Spleen (tissue), 11 donors: ENCODE measurements around the gene CELA1. TPM values are rescaled to one million over a fixed set of nuclear protein-coding genes. Genes with fewer than 3 reads are reported as not detected.

Source experiments
- DNase-seq: peaks from one replicate; pipeline ENCODE4 v3.0.0-alpha.2; 2020
- H3K27ac ChIP-seq, 8 donors: fragments of 200-600 bp; sonication (generic) in 7 of 8; 1 replicate in 4 of 8; 2 replicates in 4 of 8; pipeline versions ENCODE4 v1.5.0 to v1.8.0; 2016 to 2021; ENCODE audit warnings: inconsistent platforms in 4 of 8, mild to moderate bottlenecking in 4 of 8, moderate library complexity in 1 of 8
- H3K27me3 ChIP-seq, 7 donors: fragments of 200-600 bp; sonication (generic) in 6 of 7; replicated peaks in 1 of 7; 1 replicate in 4 of 7; 2 replicates in 3 of 7; pipeline versions ENCODE4 v1.5.0 to v1.8.0; 2016 to 2021; ENCODE audit warnings: inconsistent platforms in 3 of 7, mild to moderate bottlenecking in 1 of 7
- H3K36me3 ChIP-seq, 6 donors: fragments of 200-600 bp; sonication (generic) in 5 of 6; 1 replicate in 4 of 6; 2 replicates in 2 of 6; pipeline versions ENCODE4 v1.5.0 to v1.8.0; 2016 to 2021; ENCODE audit warnings: inconsistent platforms in 2 of 6
- H3K4me1 ChIP-seq, 6 donors: fragments of 200-600 bp; sonication (generic) in 5 of 6; 1 replicate in 3 of 6; 2 replicates in 3 of 6; pipeline versions ENCODE4 v1.5.0 to v1.8.0; 2016 to 2021; ENCODE audit warnings: inconsistent platforms in 3 of 6
- H3K4me3 ChIP-seq, 8 donors: fragments of 200-600 bp; sonication (generic) in 7 of 8; 1 replicate in 4 of 8; 2 replicates in 4 of 8; pipeline versions ENCODE4 v1.5.0 to v1.8.0; 2016 to 2021; ENCODE audit warnings: inconsistent platforms in 4 of 8, mild to moderate bottlenecking in 4 of 8, moderate library complexity in 2 of 8
- H3K9me3 ChIP-seq, 8 donors: fragments of 200-600 bp; sonication (generic) in 7 of 8; 1 replicate in 4 of 8; 2 replicates in 4 of 8; pipeline versions ENCODE4 v1.5.0 to v1.8.0; 2016 to 2021; ENCODE audit warnings: inconsistent platforms in 4 of 8
- CTCF ChIP-seq, 11 experiments: fragments of 200-600 bp in 7 of 11; fragments of 450-650 bp in 4 of 11; sonication (generic) in 4 of 11; IDR thresholded peaks in 8 of 11; conservative IDR thresholded peaks in 3 of 11; 1 replicate in 7 of 11; 2 replicates in 4 of 11; pipeline versions ENCODE4 v1.4.0 to v1.8.0; 2016 to 2021; ENCODE audit warnings: antibody characterized with exemption in 11 of 11, inconsistent platforms in 4 of 11, mild to moderate bottlenecking in 1 of 11
- POLR2A ChIP-seq, 3 donors: fragments of 450-650 bp; IDR thresholded peaks; one replicate each; pipeline ENCODE4 v1.5.1; 2017; ENCODE audit warnings: antibody characterized with exemption in 3 of 3, mild to moderate bottlenecking in 1 of 3
- POLR2AphosphoS5 ChIP-seq, 3 donors: sonication (generic); formaldehyde crosslinking; IDR thresholded peaks; one replicate each; pipeline ENCODE4 v1.5.1; 2017; ENCODE audit warnings: antibody characterized with exemption in 3 of 3
- WGBS, 5 donors: extraction: QIAGEN DNeasy Blood & Tissue Kit in 3 of 5; methylation state at CpG; one replicate each; pipeline versions ENCODE4 v1.1.5 to v1.1.7; 2013 to 2018; 5-methylcytosine and 5-hydroxymethylcytosine counted together
- intact Hi-C: fragments of 100-400 bp; cut with DNase I; formaldehyde crosslinking; loops from one replicate; pipeline ENCODE4 v1.15.0; 2023; ENCODE audit warnings: low total_unique reads
- polyA plus RNA-seq, 3 donors: library from polyadenylated mRNA; stranded (reverse); fragments of 200-250 nt; gene quantifications; one replicate each; pipeline ENCODE4 v1.2.1, GENCODE V29; 2013
- total RNA-seq, 7 donors: library from RNA; depleted of rRNA in 3 of 7; stranded (reverse); fragments of >200 nt in 3 of 7; fragmentation: NEBNext Ultra II Directional in 4 of 7; extraction: Animal tissue kit (Norgen Biotek cat#: 25700) in 4 of 7; gene quantifications; one replicate each; pipeline versions ENCODE4 v1.1.0 to v1.2.1, GENCODE V29; 2016 to 2021
- donor health status: healthy with polysubstance abuse.
- donor health status: DM: no; HTN: no; CAD: no; lungs with moderate emphysema.
- donor health status: DM: no; HTN: no; CAD: no.
- donor health status: Bipolar disorder and iron deficiency.
- donor health status: healthy.
- donor health status: DM: no; HTN: no; CAD: no.
- donor health status: DM: yes; HTN: yes; CAD: no.

The CELA1 gene
- total and polyA plus RNA-seq, 10 donors: 0.21 TPM; not detected in 9

- Histone ChIP-seq H3K27ac (peak overlapping the region in 5 of 8 donors; percentile 23 to 64 (median 52)), H3K4me3 (peak overlapping the region in 2 of 8 donors; percentile 4 to 36), H3K4me1 (peaks cover 14 to 75% (median 36%) of the 10 kb centered on the region in 6 donors), H3K36me3 (peaks cover 0 to 32% (median 6%) of the 10 kb centered on the region in 6 donors), H3K9me3 (no peaks in the 10 kb centered on the region), H3K27me3 (no peaks in the 10 kb centered on the region)
- peak; percentile 96 for DNase-seq
- TF ChIP-seq CTCF (IDR thresholded peaks at IDR 0.05 in 8 of 11, conservative IDR thresholded peaks at IDR 0.05 in 3 of 11) (peak in 2 of 11 experiments; percentile 17 to 21), POLR2AphosphoS5 (IDR thresholded peaks at IDR 0.05) (peak; percentile 87 to 95 (median 92)), POLR2A (IDR thresholded peaks at IDR 0.05) (no peak)
- 25 to 41% (median 29%) methylated on average over 14 to 17 of the region's 17 CpGs for WGBS, 5 donors
- intact Hi-C loops: no loop called here
Measured at GRCh38 chr12:51368640-51369517, 22.4 kb upstream of the CELA1 start.

GRCh38 chr12:51365276-51365675, 18.8 kb upstream of the CELA1 start:
- H3K27me3 ChIP-seq: no peaks in the 10 kb centered on the region
- intact Hi-C loops: no loop called here
- no peaks in the 10 kb centered on the region for H3K9me3 ChIP-seq
- H3K4me3 ChIP-seq: no peak overlapping the region
- no peak for DNase-seq
- TF ChIP-seq POLR2AphosphoS5 (IDR thresholded peaks at IDR 0.05) (no peak), POLR2A (IDR thresholded peaks at IDR 0.05) (no peak), CTCF (IDR thresholded peaks at IDR 0.05 in 8 of 11, conservative IDR thresholded peaks at IDR 0.05 in 3 of 11) (no peak)
- H3K36me3 ChIP-seq: peaks cover 0 to 49% (median 5%) of the 10 kb centered on the region in 6 donors
- WGBS, 5 donors: 90 to 96% (median 92%) methylated on average over 10 of the region's 10 CpGs
- H3K27ac ChIP-seq: no peak overlapping the region
- peaks cover 14 to 39% (median 27%) of the 10 kb centered on the region in 6 donors for H3K4me1 ChIP-seq

- H3K4me3 ChIP-seq: no peak overlapping the region
- peaks cover 0 to 62% (median 5%) of the 10 kb centered on the region in 6 donors for H3K36me3 ChIP-seq
- intact Hi-C loops: no loop called here
- DNase-seq: no peak
- peaks cover 10 to 35% (median 15%) of the 10 kb centered on the region in 6 donors for H3K4me1 ChIP-seq
- TF ChIP-seq POLR2AphosphoS5 (IDR thresholded peaks at IDR 0.05) (no peak), POLR2A (IDR thresholded peaks at IDR 0.05) (no peak), CTCF (IDR thresholded peaks at IDR 0.05 in 8 of 11, conservative IDR thresholded peaks at IDR 0.05 in 3 of 11) (no peak)
- H3K9me3 ChIP-seq: no peaks in the 10 kb centered on the region
- H3K27me3 ChIP-seq: no peaks in the 10 kb centered on the region
- no peak overlapping the region for H3K27ac ChIP-seq
- WGBS, 5 donors: 89 to 98% (median 93%) methylated on average over 9 to 11 of the region's 11 CpGs
Measured at GRCh38 chr12:51364001-51364400, 17.5 kb upstream of the CELA1 start.

GRCh38 chr12:51362747-51363342, 16.4 kb upstream of the CELA1 start:
- Histone ChIP-seq H3K9me3 (no peaks in the 10 kb centered on the region), H3K27me3 (no peaks in the 10 kb centered on the region), H3K4me3 (no peak overlapping the region), H3K27ac (no peak overlapping the region), H3K4me1 (peaks cover under 1 to 35% (median 6%) of the 10 kb centered on the region in 6 donors), H3K36me3 (peaks cover 0 to 73% (median 5%) of the 10 kb centered on the region in 6 donors)
- DNase-seq: no peak
- TF ChIP-seq CTCF (IDR thresholded peaks at IDR 0.05 in 8 of 11, conservative IDR thresholded peaks at IDR 0.05 in 3 of 11): no peak
- intact Hi-C loops: no loop called here
- WGBS, 5 donors: 80 to 93% (median 85%) methylated on average over 2 of the region's 2 CpGs
